ENCODE results near the gene ANKMY1.

The ANKMY1 gene, protein sequence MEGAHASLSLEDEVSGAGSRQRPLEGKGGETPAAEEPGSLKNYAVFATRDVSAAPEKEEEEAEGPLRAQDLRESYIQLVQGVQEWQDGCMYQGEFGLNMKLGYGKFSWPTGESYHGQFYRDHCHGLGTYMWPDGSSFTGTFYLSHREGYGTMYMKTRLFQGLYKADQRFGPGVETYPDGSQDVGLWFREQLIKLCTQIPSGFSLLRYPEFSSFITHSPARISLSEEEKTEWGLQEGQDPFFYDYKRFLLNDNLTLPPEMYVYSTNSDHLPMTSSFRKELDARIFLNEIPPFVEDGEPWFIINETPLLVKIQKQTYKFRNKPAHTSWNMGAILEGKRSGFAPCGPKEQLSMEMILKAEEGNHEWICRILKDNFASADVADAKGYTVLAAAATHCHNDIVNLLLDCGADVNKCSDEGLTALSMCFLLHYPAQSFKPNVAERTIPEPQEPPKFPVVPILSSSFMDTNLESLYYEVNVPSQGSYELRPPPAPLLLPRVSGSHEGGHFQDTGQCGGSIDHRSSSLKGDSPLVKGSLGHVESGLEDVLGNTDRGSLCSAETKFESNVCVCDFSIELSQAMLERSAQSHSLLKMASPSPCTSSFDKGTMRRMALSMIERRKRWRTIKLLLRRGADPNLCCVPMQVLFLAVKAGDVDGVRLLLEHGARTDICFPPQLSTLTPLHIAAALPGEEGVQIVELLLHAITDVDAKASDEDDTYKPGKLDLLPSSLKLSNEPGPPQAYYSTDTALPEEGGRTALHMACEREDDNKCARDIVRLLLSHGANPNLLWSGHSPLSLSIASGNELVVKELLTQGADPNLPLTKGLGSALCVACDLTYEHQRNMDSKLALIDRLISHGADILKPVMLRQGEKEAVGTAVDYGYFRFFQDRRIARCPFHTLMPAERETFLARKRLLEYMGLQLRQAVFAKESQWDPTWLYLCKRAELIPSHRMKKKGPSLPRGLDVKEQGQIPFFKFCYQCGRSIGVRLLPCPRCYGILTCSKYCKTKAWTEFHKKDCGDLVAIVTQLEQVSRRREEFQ

DNA sequence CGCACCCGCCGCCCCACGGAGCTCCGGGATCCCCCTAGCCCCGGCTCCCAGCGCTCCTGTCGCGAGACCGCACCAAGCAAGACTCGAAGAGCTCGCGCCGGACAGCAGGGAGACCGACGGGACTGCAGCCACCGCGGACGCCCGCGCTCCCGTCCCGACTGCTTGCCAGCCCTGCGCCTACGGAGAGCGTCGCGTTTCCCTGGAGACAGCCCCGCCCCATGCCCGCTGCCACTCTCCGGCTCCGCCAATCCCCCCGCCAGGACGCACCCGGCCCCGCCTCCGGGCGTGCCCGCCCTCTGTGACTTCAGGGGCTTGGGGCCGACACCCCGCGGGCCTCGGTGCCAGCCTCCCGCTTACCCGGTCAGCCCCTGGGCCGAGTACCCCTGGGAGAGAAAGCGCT is at the start of gene ANKMY1:
TSS of gene ANKMY1 (minus strand) at position 181 of the 400 bp plus-strand sequence. CDS start 653 bp downstream, outside the sequence.
- FAIRE-seq = no peak
- peak; percentile 87 for DNase-seq (ENCODE audit: low spot score)

DNA sequence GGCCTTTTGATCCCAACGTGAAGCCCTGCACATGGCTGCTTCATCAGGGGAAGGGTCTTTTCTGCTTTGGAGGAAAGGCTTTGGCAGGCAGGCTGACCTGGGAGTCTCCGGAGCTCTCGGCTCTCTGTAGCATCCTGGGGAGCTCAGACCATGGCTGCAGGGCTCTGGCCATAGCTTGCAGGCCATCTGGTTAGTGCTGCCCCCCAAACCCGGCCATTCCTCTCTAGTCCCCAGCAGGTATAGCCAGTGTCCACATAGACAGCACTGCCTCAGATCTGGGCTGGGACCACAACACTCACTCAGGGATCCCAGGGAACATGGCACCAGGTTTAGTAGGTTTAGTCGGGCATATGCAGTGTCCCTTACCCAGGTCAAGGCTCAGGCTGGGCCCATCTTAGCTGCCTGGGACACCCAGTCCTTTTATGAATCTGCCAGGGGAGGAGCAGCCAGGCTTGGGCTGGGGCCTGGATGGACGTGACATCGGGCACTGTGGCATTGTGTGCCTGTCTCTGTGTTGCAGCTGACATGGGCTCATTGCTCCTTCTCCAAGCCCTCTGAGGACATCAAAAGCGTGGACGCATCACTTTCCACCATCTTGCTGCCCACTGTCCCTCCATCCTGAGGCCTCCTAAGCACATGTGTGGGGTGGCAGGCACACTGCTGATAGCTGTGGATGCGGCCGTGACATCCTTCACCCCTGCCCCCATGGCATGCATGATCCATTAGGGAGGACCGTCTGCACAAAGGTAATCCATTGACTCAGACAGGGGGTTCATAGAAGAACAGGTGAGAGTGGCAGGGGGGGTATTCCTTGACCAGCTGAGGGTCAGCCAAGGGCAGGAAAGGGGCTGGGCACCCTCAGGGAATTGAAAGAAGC is 48.3 kb upstream of the ANKMY1 start:
- FAIRE-seq = peak; percentile 44

DNA sequence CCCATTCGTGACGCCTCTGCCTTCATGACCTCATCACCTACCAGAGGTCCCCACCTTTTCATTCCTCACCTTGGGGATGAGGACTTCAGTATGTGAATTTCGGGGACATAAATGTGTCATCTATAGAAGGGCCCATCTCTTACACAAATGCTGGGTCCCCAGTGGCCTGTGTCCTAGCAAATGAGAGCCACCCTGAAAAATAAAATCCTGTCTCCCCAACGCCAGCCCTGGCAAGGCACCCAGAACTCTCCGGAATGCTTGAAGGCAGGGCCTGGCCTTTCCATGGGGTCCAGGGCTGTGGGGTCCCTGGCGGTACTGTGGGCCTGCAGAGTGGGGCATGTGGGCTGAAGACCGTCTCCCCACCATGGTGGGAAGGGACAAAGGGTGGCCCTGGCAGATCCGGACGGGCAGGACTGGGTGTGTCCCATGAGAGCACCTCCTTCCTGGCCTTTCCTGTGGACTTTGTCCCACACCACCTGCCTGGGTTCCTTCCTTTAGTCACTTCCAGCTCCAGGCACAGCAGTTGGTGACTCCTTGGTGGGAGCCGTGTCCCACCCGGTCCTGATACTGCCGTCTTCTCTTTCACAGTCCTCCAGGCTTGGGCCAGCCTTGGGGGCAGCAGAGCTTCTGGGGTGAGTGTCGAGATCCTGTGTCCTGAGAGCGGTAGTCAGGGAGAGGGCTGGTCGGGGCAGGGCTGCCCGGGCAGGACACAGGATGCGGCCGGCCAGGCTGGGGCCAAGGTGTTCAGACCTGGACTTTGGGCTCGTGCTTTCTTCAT is 47.3 kb upstream of the ANKMY1 start:
- no peak for FAIRE-seq
- no peak for DNase-seq (ENCODE audit: low spot score)

More for the DNA sequence above, 48.3 kb upstream of the ANKMY1 start:
- no peak for DNase-seq (ENCODE audit: low spot score)

DNA sequence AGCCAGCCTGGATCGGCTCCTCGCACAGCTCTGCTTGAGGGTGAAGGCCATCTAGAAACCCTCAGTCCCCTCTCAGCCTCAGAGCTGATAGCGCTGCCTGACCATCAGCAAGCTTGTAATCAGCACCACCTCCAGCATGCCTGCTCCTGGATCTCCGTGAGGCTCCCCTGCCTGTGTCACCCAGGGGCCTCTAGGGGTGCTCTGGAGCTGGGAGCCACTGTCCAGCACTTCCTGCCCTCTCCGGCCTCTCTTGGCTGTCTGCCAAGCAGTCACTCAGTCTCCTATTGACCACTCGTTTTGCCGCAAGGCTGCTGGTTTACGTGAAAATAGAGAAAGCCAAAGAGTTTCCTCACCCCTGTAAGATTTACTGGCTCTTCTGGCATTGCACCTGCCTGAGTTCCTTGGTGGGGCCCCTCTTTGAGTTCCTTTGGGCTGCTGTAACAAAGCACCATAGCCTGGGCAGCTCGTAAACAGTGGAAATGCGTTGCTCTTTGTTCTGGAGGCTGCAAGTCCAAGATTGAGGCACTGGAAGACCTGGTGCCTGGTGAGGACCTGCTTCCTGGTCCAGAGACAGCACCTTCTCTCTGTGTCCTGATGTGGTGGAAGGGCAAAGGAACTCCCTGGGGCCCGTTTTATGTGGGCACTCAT is 46.6 kb upstream of the ANKMY1 start:
- DNase-seq (ENCODE audit: low spot score) = peak; percentile 53
- FAIRE-seq = no peak

DNA sequence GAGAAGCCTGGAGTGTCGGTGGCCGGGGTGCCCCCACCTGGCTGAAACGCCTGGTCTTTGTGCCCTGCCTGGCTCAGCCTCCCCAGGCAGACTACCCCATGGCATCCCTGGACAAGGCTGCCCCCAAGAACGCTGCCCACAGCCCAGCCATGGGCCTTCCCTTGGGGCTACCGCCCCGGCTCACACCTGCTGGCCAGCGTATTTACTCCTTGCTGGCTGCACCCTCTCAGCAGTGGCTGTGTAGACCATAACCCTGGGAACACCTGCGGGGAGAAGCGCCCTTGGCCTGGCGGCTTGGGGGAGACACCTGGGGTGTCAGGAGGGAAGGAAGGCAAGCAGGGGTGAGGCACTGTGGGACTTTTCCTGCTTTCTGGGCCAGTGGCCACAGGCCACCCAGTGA is 46.1 kb upstream of the ANKMY1 start:
- DNase-seq (ENCODE audit: low spot score) = no peak
- FAIRE-seq = no peak

DNA sequence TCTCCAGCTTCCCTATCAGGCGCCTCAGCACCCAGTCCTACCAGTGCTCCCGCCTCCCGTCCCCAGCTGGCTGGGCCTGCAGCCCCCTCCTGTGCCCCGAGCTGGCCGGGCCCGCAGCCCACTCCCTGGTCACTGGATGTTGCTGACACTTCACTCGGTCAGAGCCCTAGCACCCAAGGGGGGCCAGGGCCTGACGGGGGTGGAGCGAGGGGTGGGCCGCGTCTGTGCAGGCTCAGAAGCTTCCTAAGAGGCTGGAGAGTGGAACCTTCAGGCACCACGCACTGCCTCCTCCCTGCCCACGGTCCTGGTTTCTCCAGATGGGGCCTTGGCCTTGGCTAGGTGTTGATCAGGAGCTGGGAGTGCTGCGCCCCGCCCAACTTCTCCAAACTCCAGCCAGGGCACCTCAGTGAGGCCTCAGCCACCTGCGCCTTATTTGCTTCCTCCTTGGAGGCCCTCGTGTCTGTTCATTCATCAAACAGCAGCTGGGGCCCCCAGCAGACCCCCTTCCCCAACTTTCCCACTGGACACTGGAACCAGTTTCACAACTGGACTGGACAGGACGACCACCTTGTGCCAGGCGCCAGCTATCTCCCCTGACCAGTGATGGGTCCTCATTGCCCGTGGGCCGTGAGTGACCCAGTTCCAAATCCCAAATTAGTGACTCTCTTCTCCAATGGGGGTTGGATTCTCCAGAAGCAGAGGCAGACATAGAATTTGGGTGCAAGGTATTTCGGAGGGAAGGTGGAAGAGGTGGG is 45.5 kb upstream of the ANKMY1 start:
- DNase-seq (ENCODE audit: low spot score) = no peak
- no peak for FAIRE-seq

DNA sequence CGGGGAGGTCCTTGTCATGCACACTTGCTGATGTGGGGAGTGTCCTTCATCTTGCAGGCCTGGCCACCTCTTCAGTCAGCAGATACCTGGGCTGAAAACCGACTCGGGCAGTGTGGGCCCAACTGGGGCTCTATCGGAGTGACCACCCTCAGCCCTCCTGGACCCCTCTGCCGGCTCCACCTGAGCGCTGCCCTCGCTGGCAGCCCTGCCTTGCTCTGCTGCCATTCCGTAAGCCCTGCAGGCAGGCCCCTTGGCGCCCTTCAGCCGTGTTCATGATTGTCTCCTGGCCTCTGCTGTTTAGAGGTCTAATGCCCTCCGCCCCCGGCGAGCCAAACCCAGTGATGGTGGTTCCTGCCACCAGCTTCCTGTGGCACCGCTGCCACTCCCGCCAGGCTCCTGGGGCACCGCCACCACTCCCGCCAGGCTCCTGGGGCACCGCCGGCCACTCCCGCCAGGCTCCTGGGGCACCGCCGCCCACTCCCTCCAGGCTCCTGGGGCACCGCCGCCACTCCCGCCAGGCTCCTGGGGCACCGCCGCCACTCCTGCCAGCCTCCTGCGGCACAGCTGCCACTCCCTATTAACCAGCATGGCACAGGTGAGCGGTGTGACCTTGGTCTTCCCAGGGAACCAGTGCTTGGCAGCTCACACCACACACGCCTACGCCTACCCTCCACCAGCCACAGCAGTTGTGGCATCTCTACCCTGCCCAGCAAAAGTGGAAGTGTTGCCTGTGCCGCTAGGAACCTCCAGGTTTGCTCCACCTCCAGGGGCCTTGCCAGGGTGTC is 44.7 kb upstream of the ANKMY1 start:
- DNase-seq (ENCODE audit: low spot score) = no peak
- FAIRE-seq = no peak

DNA sequence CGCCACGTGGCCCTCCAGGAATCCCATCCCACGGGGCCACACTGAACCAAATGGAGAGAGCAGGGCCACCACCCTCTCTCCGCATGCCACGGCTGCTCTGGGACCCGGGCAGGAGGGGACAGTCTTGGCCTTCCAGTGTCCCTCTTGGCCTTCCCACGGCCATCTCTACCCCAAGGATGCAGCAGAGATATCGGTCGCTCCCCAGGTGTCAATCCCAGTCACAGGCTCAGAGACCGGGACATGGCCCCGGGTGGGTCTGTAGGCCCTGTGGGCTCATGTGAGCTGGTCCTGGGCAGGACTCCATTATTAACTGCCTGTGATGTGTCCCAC is 44.0 kb upstream of the ANKMY1 start:
- no peak for FAIRE-seq
- no peak for DNase-seq (ENCODE audit: low spot score)

DNA sequence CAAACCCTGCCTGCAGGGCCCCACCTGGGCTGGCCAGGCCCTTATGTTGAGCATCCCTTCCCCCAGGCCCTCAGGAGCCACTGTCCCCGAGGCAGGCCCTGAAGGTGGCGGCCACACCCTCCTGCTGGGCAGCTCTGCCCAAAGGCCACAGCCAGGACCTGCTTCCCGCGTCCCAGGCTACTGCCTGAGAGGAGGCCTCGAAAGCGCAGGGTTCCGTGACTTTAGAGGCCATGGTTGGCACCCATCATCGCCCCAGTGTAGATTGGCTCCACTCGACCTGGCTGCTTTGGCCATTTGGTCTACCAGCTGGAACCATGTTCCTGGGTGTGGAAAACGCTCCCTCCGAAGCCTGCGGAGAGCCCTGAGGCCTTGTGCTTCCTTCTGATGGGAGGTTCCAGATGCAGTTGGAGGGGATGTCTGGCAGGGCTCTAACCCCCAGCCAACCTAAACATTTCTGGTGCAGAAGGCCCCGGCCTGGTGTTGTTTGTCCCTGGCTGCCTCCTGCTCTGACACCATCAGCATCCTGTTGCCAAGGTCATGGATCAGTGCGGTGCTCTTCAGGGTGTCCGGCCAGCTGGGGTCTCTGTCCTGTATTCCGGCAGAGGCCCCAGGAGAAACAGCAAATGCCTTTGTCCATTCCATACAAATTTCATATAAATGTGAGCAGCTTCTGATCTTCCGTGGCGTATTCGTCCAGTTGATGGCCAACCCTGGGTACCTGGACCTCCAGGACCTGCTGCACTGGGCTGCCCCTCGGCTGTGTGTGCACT is 43.5 kb upstream of the ANKMY1 start:
- DNase-seq (ENCODE audit: low spot score) (no peak), FAIRE-seq (no peak)

DNA sequence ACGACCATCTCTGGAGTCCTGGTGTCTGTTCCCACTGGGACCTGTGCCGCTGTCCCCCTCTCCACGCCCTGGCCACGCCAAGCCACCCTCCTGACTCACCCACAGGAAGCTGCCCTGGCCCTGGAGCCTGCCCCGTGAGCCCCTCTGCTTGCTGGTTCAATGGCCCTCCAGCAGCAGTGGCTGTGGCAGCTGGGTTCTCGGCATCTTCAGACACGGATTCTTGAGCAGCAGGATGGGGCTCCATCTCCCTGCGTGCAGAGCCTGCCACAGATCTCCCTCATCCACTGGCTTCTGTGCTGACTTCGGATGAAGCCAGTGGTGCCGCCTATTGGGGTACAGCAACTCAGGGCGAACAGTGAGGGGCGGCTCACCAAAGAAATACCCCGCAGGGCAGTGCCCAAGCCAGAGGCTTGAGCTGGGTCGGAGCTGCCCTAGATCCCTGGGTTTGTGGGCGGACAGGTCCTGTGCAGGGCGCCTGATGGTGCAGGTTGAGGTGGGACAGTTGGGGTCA is 42.7 kb upstream of the ANKMY1 start:
- FAIRE-seq (no peak), DNase-seq (ENCODE audit: low spot score) (no peak)

DNA sequence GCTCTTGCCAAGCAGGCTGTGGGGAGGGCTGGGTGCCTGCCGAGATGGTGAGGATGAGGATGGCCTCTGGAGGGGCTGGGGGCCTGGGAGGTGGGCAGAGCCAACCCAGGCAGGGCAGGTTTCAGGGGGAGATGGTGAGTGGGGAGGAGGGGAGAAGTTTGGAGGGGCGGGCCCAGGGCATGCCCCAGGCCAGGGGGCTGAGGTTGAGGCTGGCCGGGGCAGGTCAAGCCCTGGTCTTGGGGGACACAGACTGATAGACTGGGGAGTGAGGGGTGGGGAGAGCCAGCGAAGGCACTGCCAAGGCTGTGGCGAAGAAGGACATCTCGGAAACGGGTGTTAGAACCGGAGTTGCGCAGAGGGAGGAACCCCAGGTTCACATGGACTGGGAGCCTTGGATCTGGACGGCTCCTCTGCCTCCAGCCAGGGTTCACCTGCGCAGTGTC is 41.4 kb upstream of the ANKMY1 start:
- no peak for FAIRE-seq
- DNase-seq (ENCODE audit: low spot score) = no peak

DNA sequence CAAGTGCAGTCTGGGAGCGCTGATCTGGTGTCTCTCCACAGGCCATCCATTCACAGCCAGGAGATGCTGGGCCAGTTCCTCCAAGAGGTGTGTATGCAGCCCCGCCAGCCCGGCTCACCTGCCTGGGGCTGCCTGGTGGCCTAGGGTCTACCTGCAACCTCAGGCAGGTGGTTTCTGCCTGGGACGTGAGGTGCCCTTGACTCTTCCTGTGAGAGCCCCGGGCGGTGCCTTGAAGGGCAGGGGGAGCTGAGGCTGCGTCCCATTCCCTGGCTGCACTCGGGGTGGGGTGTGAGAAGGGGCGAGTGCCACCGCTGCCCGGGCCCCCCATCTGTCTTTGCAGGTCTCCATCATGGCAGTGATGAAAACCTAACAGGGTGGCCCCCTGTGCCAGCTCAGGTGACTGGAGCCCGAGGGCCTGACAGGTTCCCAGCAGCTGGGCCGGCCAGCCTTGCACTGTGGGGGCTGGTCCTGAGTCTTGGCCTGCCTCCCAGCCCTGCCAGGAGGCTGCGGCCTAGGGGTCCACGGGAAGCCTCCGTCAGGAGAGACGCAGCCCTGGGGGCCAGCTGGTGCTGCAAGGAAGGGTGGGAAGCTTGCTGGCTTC is 40.6 kb upstream of the ANKMY1 start:
- no peak for DNase-seq (ENCODE audit: low spot score)
- FAIRE-seq = no peak

DNA sequence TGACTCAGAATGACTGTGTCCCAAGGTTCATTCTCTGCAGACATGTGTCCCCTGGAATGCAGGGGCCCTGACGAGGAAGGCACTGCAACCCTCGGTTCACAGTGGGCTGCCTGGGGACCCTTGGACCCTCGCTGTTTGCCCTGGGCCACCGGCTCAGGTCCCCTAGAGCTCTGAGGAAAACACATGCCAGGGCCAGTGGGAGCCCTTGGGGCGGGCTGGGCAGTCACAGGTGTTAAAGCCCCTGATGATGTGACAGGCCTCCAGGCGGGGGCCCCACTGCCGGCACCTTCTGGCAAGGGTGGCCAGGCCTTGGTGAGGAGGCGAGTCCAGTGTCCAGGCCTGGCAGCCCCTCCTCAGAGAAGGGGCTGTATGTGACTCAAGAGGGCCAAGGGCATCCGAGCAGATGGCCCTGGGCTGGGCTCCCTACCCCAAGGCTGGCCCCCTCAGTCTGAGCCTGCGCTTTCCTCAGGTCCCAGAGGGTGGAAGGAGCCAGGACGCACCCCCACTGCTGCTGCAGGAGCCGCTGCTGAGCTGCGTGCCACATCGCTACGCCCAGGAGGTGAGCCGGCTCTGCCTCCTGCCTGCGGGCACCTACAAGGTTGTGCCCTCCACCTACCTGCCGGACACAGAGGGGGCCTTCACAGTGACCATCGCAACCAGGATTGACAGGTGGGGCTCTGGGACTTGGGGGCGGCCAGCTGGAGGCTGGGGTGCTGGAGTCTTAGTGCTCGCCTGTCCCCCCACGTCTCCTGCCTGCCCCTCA is 39.8 kb upstream of the ANKMY1 start:
- FAIRE-seq = no peak
- no peak for DNase-seq (ENCODE audit: low spot score)

DNA sequence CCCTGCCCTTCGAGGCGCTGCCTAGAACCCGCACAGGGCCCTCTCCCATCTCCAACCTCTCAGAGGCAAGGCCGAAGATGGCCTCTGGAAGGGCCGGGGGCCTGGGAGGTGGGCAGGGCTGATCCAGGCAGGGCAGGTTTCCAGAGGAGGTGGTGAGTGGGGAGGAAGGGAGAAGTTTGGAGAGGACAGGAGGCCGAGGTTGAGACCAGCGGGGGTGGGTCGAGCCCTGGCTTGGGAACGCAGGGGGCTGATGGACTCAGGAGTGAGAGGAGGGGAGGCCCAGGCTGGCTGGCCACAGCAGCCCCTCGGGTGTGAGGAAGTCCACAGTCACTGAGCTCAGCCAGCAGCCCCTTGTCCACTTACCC is 39.2 kb upstream of the ANKMY1 start:
- FAIRE-seq (no peak), DNase-seq (ENCODE audit: low spot score) (no peak)

DNA sequence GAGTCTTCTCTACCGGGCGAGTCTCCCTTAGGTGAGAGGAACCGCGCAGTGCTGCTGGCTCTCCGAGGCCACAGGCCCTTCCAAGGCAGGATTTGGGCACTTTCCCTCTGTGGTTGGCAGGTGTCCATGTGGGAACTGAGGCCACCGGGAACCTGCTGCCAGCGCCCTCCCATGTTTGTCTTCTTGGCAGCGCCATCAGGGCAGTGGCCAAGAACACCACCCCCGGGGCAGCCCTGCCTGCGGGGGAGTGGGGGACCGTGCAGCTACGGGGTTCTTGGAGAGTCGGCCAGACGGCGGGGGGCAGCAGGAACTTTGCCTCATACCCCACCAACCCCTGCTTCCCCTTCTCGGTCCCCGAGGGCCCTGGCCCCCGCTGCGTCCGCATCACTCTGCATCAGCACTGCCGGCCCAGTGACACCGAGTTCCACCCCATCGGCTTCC is 38.7 kb upstream of the ANKMY1 start:
- no peak for FAIRE-seq

DNA sequence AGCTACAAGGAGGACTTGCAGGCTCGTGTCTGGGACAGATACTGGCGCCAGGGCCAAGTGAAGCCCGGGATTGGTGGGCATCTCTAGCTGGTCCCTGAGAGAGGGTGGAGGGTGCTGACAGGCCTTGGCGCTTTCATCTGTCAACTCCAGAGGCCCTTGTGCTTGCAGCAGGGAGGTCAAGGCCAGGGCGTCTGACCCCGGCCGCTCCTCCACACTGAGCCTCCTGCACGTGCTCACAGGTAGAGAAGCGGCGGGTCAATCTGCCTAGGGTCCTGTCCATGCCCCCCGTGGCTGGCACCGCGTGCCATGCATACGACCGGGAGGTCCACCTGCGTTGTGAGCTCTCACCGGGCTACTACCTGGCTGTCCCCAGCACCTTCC is 38.3 kb upstream of the ANKMY1 start:
- FAIRE-seq (no peak), DNase-seq (ENCODE audit: low spot score) (no peak)

More for the DNA sequence above, 38.7 kb upstream of the ANKMY1 start:
- no peak for DNase-seq (ENCODE audit: low spot score)

Data from urothelium cell line (cell line).